GM13976 (cell line): ENCODE results near the gene PTPN4.

Experiments used
- DNase-seq: peaks from one replicate; pipeline ENCODE4 v3.0.0; 2012; ENCODE audit warnings: low spot score
- in situ Hi-C: fragments of 300-500 bp; cut with MboI; formaldehyde crosslinking; loops from one replicate; pipeline ENCODE4 v1.12.0; 2022; ENCODE audit warnings: low sequenced_read_pairs, mixed read lengths, inconsistent platforms; ENCODE audit not compliant: unreplicated experiment
- TF ChIP-seq, protein P1 (sequence below): IDR thresholded peaks from 2 replicates; pipeline ENCODE4 v1.5.1; 2012; ENCODE audit warnings: borderline replicate concordance, mild to moderate bottlenecking; ENCODE audit not compliant: insufficient read depth; ENCODE audit errors: extremely low read depth, missing control alignments, control extremely low read depth

The PTPN4 gene

DNA sequence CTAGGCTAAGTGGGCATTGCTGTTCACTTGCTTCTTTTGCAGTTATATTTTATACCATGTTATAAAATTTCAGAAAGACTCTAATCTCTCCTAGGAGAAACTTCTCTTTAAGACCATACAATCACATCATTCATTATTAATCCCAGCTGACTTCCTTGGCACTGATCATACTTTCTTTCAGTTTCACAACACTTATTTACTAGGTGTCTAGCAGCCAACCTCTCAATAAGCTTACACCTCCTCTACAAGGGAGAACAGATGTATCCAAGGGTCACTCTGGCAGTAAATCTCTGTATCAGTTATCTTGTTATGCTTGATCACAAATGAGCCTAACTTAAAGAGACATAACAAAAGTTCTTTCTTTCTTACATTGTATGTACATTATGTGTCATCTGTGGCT is 183.3 kb downstream of the PTPN4 start:
- DNase-seq, result no peak
- in situ Hi-C loops, result no loop called here
- TF ChIP-seq, protein P1, sequence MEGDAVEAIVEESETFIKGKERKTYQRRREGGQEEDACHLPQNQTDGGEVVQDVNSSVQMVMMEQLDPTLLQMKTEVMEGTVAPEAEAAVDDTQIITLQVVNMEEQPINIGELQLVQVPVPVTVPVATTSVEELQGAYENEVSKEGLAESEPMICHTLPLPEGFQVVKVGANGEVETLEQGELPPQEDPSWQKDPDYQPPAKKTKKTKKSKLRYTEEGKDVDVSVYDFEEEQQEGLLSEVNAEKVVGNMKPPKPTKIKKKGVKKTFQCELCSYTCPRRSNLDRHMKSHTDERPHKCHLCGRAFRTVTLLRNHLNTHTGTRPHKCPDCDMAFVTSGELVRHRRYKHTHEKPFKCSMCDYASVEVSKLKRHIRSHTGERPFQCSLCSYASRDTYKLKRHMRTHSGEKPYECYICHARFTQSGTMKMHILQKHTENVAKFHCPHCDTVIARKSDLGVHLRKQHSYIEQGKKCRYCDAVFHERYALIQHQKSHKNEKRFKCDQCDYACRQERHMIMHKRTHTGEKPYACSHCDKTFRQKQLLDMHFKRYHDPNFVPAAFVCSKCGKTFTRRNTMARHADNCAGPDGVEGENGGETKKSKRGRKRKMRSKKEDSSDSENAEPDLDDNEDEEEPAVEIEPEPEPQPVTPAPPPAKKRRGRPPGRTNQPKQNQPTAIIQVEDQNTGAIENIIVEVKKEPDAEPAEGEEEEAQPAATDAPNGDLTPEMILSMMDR, result no peak

DNA sequence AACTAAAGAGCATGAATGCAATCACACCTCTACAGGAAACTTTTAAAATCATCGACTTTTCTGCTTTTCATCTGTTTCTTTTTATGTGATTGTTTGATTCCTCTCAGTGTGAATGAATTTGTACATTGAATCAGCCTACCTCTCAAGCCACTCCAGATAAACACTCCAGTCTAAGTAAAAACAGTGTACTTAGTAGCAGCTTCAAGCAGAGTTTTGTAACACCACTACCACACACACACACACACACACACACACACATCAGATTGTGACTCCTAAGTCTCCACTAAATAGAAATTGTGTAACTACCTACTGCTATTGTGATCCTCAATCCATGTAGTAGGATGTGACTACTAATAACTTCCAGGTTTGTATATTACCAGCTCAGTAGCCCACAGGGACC is 187.8 kb downstream of the PTPN4 start:
- in situ Hi-C loops, result no loop called here
- TF ChIP-seq, protein P1, result no peak
- DNase-seq, result no peak

DNA sequence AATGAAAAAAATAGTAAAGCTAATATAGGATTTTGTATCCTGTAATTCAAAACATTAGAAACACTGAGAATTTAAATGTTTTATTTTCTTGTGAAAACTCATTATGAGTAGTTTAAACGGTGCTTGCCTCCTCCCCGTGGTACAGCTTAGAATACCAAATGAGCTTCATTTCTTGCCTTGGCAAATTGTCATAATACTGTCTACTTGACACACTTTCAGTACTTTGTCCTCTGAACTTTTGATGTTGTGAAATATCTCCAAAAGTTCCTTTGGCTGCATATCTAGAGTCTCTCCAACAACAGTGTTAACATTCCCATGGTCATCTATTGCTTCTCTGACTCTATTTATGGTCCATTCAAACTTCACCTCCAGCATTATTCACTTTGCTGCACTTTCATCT is 191.2 kb downstream of the PTPN4 start:
- in situ Hi-C loops, result no loop called here
- TF ChIP-seq, protein P1, result no peak
- no peak for DNase-seq

DNA sequence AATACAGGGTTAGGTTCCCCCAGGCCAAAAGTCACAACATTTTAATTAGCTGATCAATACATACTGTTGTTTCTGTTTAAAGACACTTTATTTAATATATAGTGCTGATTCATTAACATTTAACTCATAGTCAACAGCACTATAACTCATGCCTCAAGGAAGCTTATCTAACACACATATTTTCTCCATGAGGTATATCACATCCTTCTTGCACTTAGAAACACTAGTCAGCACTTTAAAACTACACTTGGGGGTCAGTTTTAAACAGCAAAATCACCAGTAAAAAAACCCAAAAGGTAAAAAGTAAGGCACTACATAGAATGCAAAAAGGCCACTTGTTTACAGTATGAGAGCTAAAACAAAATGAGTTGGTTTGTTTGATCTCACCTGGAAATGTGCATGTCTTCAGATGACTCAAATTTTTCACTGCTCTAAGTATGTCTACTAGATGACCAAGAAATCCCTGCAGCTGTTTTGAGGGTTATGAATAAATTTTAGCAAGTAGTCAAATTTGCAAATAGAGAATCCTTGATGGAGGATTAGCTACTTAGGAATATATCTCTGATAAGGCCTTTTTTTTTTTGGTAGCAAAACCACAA is 199.0 kb downstream of the PTPN4 start:
- in situ Hi-C loops, result no loop called here
- DNase-seq, result no peak
- TF ChIP-seq, protein P1, result no peak

DNA sequence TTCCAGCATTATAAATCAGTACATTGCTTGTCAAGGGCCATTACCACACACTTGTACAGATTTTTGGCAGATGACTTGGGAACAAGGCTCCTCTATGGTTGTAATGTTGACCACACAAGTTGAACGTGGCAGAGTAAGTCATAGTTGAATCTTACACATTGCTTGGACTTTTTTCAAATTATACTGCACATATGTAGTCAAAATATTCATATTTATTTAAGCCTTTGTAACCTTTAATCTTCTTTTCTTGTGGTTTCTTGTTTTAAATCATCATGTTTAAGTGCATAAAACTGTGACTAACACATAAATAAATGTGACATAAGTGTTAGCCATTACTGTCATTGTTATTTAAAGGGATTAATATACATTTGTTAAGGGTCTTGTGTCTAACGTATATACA is 201.1 kb downstream of the PTPN4 start:
- in situ Hi-C loops, result no loop called here
- no peak for DNase-seq
- TF ChIP-seq, protein P1, result no peak

DNA sequence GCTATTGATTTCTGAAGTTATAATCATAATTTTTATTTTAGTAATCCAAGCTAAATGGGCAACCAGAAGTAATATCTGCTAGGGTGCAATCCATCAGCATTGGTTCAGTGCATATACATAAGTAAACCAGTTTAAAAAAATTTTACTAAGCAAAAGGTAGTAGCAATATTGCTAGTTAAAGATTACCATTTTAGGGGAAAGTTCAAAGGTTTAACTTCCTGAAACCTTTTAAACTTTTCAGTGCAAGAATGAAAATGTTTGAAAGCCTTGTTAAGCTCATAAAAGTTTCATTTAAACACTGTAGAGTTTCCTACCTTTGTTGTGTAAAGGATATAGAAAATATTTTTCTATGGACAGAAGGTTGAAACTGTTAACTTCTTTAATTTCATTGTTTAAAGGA is 222.2 kb downstream of the PTPN4 start:
- in situ Hi-C loops, result no loop called here
- no peak for DNase-seq
- TF ChIP-seq, protein P1, result no peak
